AG20443 (cell line): ENCODE data around the gene DDX23.
"Not testable (repeated sequence)": the region's sequence is repeated elsewhere in the genome, so short reads cannot be mapped to it uniquely, and the experiment has no call there.

ENCODE experiments used
- DNase-seq: peaks from one replicate; pipeline ENCODE4 v3.0.0; 2012; ENCODE audit warnings: low spot score, mixed read lengths

DDX23 gene

DNA sequence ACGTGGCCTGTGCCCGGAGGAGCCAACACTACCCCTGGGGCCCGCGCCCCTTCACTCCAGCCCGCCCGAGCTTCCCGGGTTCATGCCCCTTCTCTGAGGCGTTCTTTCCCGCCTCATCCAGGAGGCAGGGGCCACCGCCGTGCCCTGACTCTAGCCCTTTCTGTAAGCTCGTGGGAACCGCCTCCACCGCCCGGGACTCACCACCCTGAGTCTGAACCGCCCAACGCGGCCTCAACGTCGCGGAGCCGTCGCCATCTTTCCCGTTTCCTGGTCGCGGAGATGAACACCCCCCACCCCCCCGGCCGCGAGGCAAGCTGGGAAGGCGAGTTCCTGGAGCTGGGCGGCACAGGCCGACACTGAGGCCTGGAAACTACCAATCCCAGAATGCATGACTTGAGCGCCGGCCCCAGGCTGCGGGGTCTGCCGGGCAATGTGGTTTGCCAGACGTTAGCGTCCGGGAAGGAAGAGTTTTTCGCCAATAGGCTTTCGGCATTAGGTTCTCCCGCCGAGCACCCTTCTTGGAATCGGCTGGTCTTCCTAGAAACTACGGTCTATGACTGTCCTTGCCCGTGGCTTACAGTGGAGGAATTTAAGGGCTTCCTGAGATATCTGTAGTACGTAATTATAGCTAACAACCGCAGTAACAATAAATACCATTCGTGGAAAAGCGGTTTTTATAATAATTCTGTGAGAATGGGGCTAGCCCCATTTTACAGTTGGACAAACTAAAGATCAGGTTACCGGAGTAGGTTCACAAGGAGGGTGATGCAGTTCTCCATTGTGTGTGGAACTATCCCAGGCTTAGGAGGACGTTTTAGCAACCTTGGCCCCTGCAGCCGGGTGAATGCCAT, at the start of gene DDX23:
Gene DDX23 (minus strand): TSS at position 281 of the 851 bp plus-strand sequence. CDS start 6,381 bp downstream, outside the sequence.
- peak; percentile 99 for DNase-seq

- peak; percentile 58 for DNase-seq
Measured at GRCh38 chr12:48901278-48901677, 49.3 kb upstream of the DDX23 start.

DNA sequence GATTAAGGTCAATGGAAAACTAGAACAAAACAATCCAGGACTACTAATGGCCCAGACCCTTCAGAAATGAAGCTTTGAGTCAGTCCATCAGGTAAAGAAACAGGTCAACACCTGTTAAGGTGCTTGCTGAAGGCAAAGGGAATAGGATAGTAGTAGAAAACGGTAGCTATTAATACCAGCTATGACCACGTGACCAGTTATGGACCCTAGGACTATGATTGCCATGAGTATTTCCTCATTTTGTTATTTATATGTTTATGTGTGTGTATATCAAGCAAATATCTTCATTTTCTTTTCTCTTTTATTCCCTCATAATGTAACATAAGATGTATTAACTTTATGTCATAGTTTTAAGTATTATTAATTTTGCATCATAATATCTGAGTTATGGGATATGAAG, 47.7 kb upstream of the DDX23 start:
- DNase-seq = no peak

GRCh38 chr12:48894271-48894670, 42.3 kb upstream of the DDX23 start:
- no peak for DNase-seq

DNA sequence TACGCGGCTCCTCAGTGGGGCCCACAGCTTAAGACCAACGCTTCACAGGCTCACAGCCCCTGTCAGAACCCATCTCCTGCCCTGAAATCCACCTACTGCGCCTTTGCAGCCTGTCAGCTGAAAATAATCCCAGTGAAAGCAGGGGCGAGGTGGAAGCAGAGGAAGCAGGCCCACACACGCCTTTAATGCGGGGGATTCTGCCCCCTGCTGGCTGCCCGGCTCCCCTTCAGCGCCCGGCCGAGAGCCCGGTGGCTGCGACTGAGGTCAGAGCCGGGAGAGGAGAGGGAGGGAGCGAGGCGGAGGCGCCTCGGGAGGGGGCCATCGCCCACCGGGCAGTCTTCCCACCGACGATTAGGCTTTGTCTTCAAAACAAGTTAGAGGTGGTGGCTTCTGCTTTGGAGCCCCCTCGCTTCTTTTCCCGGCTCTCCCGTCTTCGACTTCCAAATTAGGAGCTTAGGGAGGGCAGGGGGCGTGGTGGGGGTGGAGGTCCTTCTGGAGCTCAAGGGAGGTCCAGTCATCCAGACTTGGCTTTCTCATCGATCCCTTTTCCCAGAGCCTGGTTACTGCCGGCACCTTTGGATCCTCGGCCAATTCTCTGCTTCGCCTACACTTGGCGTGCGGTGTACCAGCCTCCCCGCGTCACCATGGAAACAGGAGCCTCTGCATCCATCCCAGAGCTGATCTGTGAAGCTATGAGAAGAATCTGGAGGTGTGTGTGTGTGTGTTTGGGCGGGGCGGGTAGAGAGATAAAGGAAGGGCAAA, 38.9 kb upstream of the DDX23 start:
- DNase-seq = peak; percentile 90

GRCh38 chr12:48889679-48890078, 37.7 kb upstream of the DDX23 start:
- DNase-seq = no peak

DNA sequence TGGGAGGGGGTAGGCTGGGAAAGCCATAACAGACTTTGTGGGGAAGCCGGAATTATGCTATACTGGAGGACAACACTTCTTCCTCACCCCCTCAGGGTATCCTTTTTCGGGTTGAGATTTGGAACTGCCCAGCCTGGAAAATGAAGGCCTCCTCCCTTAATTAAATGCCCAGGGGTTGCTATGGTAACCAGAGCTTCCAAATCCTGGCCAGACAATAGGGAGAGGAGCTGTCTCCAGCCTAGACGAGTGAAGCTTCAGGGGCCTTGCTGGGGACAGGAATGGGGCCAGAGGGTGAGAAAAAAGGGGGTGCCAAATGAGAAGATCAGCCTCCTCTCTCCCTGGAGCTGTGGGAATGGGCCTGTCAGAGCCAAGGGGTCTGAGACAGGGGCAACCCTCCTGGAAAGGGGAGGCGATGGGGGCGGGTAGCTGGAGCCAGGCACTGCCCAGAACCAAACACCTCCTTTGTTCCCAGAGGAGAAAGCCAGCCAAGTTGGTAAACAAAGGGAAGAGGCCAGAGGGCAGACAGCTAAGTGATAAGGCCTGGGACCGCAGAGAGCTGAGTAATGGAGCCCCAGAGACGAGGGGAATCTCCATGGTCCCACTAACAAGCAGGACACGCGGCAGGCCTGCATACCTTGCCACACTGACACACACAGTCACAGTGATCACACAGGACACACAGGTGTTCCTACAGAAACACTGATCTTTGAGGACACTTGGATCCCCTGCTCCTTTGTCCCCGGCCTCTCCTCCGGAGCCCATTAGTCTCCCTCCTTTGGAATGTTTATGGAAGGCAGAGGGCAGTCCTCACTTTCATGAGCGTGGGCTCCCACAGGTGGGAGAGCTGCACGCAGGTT, 31.6 kb upstream of the DDX23 start:
- no peak for DNase-seq

DNA sequence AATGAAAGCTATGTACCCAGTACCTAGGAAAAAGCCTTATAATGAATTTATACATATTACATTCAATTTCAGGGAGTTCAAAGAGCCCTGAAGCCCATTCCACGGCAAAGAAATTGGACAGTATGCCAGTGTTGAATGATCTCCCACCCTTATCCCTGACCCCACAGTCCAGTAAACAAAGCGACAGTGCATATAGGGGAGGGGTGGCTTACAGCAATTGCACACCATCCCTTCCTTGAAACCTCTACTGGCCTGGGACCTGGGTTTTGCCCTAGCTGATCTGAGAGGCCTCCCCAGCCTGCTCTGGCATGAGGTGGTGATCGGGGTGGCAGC, 31.0 kb upstream of the DDX23 start:
- DNase-seq = no peak

- peak; percentile 50 for DNase-seq
Measured at GRCh38 chr12:48882315-48882687, 30.3 kb upstream of the DDX23 start.

DNA sequence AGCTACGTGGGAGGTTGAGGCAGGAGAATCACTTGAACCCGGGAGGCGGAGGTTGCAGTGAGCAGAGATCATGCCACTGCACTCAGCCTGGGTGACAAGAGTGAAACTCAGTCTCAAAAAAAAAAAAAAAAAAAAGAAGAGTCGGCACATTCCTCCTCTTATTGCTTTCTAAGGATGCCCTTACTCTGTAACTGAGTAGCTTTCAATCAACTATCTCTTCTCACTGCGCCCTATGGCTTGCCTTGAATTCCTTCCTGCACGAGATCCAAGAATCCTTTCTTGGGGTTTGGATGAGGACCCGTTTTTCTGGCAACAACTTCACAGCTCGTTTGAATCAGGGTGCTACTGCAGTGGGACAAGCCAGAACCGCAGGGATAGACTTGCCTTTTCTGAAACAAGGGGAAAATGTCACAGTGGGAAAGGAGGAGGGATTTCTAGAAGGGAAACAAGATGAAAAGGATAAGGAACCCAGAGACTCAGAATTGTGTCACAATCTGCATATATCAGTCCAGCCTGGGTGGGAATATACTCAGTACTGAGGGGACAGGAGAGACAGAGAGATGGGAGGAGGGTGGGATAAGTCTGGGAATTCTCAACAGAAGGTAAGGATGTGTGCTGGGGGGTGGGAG, 29.8 kb upstream of the DDX23 start:
- no peak for DNase-seq

GRCh38 chr12:48880647-48881046, 28.7 kb upstream of the DDX23 start:
- DNase-seq = no peak

DNA sequence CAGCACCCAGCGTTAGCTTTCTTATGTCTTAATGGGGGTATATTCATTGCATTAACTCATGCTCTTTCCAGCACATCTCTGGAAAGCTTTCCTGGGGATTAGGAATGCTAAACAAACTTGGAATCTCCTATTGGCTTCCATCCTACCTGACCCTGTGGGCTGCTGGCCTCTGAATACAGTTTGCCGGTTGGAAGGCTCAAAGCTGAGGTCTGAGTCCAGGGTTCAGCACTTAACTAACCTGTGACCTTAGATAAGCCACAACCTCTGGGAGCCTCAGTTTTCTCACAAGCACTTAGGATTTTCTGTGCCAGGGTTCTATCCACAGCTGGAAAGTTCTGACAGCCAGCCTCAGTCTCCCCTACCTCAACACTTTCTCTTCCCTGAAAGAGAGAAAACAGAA, 26.6 kb upstream of the DDX23 start:
- no peak for DNase-seq

DNA sequence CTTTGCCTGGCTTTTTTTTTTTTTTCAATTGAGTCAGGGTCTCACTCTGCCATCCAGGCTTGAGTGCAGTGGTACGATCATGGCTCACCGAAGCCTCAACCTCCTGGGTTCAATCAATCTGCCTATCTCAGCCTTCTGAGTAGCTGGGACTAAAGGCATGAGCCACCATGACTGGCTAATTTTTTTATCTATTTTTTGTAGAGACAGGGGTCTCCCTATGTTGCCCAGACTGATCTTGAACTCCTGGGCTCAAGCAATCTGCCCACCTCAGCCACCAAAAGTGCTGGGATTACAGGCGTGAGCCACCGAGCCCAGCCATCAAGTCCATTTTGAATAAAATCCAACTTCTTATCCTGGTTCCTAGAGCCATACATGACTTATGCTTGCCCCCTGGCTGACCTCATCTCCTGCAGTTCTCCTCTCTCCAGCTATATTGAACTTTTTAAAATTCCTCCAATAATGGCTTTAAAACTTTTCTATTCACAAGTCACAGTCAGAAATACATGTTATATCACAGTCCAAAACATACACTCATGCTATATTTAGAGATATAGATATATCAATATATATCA, 24.1 kb upstream of the DDX23 start:
- no peak for DNase-seq

- DNase-seq = not testable (repeated sequence)
Measured at GRCh38 chr12:48873534-48873933, 21.6 kb upstream of the DDX23 start.

GRCh38 chr12:48873096-48873495, 21.1 kb upstream of the DDX23 start:
- DNase-seq = no peak

DNA sequence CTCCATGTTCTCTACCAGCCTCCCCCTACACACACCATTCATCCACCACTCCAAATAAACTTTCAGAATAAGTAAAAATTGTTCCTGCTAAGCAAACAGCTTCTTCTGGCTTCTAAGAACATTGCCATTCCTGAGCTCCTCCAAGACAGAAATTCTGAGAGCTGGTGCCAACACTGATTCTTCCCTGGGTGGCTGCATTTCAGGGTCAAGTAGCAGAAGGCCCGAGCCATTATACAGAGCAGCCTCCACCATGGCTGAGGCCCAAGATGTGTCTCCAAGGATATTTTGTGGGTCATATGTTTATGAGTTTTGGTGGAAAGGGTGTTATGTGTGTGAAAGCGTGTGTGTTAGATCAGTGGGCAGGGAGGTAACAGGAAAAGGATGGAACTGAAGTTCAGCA, 17.2 kb upstream of the DDX23 start:
- DNase-seq = no peak

- no peak for DNase-seq
Measured at GRCh38 chr12:48868451-48868850, 16.5 kb upstream of the DDX23 start.

- DNase-seq = no peak
Measured at GRCh38 chr12:48866052-48866711, 14.2 kb upstream of the DDX23 start.

DNA sequence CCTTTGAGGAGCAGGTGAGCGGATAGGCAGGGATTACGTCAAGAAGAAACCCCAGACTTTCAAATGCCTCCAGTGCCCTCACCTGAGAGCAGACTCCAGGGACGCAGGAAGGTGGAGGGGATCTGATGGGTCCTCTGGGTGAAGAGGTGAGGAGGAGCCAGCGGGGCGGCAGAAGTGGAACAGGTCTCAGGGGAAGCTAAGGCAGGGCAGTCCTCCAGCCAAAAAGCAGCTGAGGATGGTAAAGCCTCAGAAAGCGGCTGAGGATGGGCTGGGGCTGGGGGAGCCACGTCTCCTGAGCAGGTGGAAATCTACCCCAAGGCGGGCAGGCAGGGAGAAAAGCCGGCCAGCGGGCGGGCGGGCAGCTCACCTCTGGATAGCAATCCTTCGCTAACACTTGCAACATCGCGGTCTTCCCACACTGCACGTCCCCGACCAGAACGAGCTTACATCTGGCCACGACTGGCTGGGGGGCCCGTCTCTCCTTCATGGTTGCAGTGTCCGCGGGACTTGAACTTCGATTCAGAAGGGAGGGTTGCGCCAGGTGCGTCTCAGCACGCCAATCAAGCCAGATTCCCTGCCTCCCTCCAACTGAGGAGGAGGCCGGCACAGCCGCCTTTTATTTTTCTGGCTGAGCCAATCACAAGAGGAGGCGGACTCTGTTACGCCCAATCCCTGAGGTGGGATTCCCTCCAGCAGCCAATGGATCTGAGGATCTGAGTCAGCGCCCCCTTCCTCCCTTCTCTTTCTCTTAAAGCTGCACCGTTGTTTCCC, 13.5 kb upstream of the DDX23 start, which contains the start of gene RND1:
Gene RND1 (minus strand): TSS at position 590 of the 771 bp plus-strand sequence. CDS start 103 bp downstream, at position 487.
- DNase-seq = peak; percentile 95

DNA sequence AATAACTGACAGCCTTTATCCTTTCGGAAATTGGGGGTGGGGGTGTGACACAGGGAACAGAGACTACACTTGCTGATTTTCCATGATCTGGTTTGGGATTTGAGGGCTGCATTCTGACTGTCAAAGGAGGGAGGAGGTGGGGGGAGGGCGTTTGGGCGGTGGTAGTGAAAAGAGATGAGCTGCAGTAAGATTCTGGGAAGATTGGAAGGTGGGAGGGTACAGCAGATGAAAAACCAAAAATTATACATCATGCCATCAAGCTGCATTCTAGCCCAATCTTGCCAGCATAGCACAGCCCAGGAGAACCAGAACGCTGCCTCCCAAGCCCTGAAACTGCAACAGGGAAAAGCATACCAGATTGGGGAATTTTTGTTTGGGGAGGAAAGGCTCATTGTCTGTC, 11.3 kb upstream of the DDX23 start:
- no peak for DNase-seq
